ENCODE data around the gene PPP2R2B.

The PPP2R2B gene

GRCh38 chr5:146884066-146884626 lies 5.6 kb upstream of the PPP2R2B start:
- DNase-seq, result no peak

GRCh38 chr5:146883511-146883910 lies 5.0 kb upstream of the PPP2R2B start:
- no peak for DNase-seq

GRCh38 chr5:146880966-146881365 lies 2.4 kb upstream of the PPP2R2B start:
- DNase-seq, result no peak

GRCh38 chr5:146877783-146878475 lies 628 bp downstream of the PPP2R2B start:
- no peak for DNase-seq

GRCh38 chr5:146877178-146877681 lies 1.3 kb downstream of the PPP2R2B start:
- DNase-seq, result no peak

- no peak for DNase-seq
These were observed 5.2 kb downstream of the PPP2R2B start for GRCh38 chr5:146873186-146873917.

GRCh38 chr5:146872188-146872587 lies 6.4 kb downstream of the PPP2R2B start:
- DNase-seq, result no peak

GRCh38 chr5:146867996-146868708 lies 10.4 kb downstream of the PPP2R2B start:
- no peak for DNase-seq

GRCh38 chr5:146866263-146866662 lies 12.3 kb downstream of the PPP2R2B start:
- DNase-seq, result no peak

- no peak for DNase-seq
These were observed 15.9 kb downstream of the PPP2R2B start for GRCh38 chr5:146862641-146863040.

- DNase-seq, result no peak
These were observed 18.2 kb downstream of the PPP2R2B start for GRCh38 chr5:146860213-146860893.

- no peak for DNase-seq
These were observed 26.5 kb downstream of the PPP2R2B start for GRCh38 chr5:146852089-146852488.

GRCh38 chr5:146851133-146851532 lies 27.4 kb downstream of the PPP2R2B start:
- DNase-seq, result no peak

GRCh38 chr5:146849694-146850303 lies 28.8 kb downstream of the PPP2R2B start:
- DNase-seq, result no peak

GRCh38 chr5:146848133-146848532 lies 30.4 kb downstream of the PPP2R2B start:
- no peak for DNase-seq

GRCh38 chr5:146840016-146840415 lies 38.5 kb downstream of the PPP2R2B start:
- DNase-seq, result no peak

GRCh38 chr5:146836226-146836842 lies 42.2 kb downstream of the PPP2R2B start:
- DNase-seq, result no peak

- DNase-seq, result no peak
These were observed 45.4 kb downstream of the PPP2R2B start for GRCh38 chr5:146832985-146833732.

- DNase-seq, result no peak
These were observed 50.2 kb downstream of the PPP2R2B start for GRCh38 chr5:146828385-146828784.

- no peak for DNase-seq
These were observed 50.7 kb downstream of the PPP2R2B start for GRCh38 chr5:146827901-146828300.

- no peak for DNase-seq
These were observed 53.5 kb downstream of the PPP2R2B start for GRCh38 chr5:146825033-146825432.
